ENCODE measurements around the gene XYLT1. TPM values are rescaled to one million over a fixed set of nuclear protein-coding genes. Genes with fewer than 3 reads are reported as not detected.
"Not testable (repeated sequence)": the region's sequence is repeated elsewhere in the genome, so short reads cannot be mapped to it uniquely, and the experiment has no call there.

Gene XYLT1, protein sequence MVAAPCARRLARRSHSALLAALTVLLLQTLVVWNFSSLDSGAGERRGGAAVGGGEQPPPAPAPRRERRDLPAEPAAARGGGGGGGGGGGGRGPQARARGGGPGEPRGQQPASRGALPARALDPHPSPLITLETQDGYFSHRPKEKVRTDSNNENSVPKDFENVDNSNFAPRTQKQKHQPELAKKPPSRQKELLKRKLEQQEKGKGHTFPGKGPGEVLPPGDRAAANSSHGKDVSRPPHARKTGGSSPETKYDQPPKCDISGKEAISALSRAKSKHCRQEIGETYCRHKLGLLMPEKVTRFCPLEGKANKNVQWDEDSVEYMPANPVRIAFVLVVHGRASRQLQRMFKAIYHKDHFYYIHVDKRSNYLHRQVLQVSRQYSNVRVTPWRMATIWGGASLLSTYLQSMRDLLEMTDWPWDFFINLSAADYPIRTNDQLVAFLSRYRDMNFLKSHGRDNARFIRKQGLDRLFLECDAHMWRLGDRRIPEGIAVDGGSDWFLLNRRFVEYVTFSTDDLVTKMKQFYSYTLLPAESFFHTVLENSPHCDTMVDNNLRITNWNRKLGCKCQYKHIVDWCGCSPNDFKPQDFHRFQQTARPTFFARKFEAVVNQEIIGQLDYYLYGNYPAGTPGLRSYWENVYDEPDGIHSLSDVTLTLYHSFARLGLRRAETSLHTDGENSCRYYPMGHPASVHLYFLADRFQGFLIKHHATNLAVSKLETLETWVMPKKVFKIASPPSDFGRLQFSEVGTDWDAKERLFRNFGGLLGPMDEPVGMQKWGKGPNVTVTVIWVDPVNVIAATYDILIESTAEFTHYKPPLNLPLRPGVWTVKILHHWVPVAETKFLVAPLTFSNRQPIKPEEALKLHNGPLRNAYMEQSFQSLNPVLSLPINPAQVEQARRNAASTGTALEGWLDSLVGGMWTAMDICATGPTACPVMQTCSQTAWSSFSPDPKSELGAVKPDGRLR
- total RNA-seq (2014; rRNA removed; shearing (Covaris generic)) = 7.6 and 7.8 TPM in 2 replicates

DNA sequence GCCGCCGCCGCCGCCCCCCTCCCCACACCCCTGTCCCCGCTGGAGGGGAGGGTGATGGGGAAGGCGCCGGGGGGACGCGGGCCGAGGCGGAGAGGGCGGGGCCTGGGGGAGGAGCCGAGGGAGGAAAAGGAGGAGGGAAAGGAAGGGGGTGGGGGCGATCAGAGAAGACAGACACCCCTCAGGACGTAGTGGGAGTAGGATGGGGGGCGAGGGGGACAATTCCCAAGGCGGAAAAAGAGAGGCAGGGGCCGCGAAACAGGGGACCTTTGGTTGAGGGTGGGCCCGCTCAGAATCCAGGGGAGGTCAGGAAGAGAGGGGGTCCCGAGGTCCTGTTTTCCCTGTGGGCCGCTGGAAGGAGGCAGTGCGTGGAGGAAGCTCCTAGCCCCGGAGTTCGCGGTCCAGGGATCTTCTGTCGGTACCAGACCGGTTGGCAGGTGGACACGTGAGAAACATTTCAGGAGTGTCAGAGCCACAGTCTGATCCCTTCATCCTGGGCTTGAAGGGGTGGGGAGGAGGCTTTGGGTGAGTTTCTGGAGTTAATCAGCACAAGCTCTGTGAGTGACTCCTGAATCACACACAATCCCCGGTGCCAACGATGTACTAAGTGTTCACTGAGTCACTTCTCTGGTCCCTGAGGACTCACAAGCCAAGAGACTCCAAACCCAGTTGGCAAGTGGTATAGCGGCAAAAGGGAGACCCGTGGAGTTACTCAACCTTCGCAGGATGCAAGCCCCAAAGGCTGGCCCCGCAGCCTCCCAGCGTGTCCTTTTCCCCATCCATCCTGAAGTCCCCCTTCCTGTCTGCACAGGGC lies at the start of gene XYLT1:
Gene XYLT1, minus strand, starts transcription at position 53 of the 811 bp plus-strand sequence. CDS start 164 bp downstream, outside the sequence.
- Histone ChIP-seq H3K36me3 (replicated peaks; ENCODE audit: control insufficient read depth, insufficient read depth, low read length) (no peaks in the 10 kb centered on the region), H3K4me3 (ENCODE audit: insufficient read depth, low read depth, low read length) (peak within 1 kb of the TSS; percentile 61), H3K27me3 (ENCODE audit: control insufficient read depth, insufficient read depth, low read length) (peaks cover 15% of the 10 kb centered on the region)
- peak; percentile 91 for DNase-seq

DNA sequence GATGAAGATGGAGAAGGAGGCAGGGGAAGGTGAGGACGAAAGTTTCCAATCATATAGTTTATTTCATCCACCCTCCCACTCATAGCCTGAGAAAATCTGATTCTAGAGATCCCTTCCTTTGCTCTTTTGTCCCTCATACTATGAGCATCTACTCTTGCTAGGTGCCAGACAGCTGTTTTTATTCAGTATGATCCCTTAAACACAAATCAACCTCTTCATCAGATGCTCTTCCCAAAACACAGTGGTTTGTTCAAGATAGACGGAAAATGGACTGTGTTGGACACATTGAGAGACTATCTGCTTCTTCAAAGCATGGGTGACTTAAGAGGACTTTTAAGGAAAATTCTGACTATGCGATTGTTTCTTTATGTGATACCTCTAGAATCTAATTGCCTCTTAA lies 49.4 kb upstream of the XYLT1 start:
- no peaks in the 10 kb centered on the region for H3K36me3 ChIP-seq (replicated peaks; ENCODE audit: control insufficient read depth, insufficient read depth, low read length)
- no peaks in the 10 kb centered on the region for H3K27me3 ChIP-seq (ENCODE audit: control insufficient read depth, insufficient read depth, low read length)
- DNase-seq = no peak
- H3K4me3 ChIP-seq (ENCODE audit: insufficient read depth, low read depth, low read length) = no peak overlapping the region

- no peaks in the 10 kb centered on the region for H3K27me3 ChIP-seq (ENCODE audit: control insufficient read depth, insufficient read depth, low read length)
- H3K4me3 ChIP-seq (ENCODE audit: insufficient read depth, low read depth, low read length) = no peak overlapping the region
- no peaks in the 10 kb centered on the region for H3K36me3 ChIP-seq (replicated peaks; ENCODE audit: control insufficient read depth, insufficient read depth, low read length)
- no peak for DNase-seq
Measured at GRCh38 chr16:17519101-17519955, 48.6 kb upstream of the XYLT1 start.

DNA sequence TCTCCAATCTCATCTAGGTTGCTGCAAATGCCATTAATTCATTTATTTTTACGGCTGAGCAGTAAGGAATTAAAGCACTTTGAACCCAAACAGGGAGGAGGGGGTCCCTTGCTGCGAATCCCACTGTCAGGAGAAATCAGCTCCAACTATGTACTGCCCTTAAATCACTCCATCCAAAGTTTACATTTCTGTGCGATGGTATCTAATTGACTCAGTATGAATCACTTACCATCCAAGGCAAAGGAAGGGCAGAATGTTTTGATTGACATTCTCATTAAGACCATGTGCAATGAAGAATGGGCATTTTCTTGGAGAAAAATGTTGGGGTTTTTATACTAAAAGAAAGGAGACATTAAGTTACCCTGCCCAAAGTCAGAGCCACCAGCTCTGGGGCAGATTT lies 47.7 kb upstream of the XYLT1 start:
- DNase-seq = no peak
- Histone ChIP-seq H3K4me3 (ENCODE audit: insufficient read depth, low read depth, low read length) (no peak overlapping the region), H3K36me3 (replicated peaks; ENCODE audit: control insufficient read depth, insufficient read depth, low read length) (no peaks in the 10 kb centered on the region), H3K27me3 (ENCODE audit: control insufficient read depth, insufficient read depth, low read length) (no peaks in the 10 kb centered on the region)

DNA sequence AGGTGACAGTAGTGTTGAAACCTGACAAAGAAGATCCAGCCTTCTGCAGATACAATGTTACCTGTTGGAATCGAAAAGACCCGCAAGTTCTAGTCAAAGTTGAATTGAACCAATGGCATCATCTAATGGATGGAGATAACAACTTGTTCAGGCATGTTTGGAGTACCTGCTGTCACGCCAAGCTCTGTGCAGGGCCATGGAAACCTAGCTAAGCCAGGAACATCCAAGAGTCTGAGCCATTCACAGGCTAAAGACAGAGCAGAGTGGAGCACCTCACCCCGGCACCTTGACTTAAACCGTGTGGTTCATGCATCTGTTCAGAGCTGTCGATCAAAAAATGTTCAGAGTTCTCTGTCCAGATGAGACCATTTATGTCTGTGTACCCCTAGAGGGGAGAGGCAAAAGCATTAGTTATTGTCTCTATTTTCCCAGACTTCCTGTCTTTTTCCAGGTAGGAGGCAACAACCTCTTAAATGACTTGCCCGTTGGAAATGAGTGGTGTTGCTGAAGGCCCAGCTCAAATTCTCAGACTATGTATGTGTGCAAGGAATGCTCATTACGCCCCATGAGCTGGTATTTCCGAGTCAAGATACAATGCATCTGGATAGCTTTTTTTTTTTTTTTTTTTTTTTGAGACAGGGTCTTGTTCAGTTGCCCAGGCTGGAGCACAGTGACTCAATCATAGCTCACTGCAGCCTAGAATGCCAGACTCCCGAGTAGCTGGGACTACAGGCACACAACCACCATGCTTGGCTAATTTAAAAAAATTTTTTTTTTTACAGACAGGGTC lies 44.9 kb upstream of the XYLT1 start:
- no peak for DNase-seq
- H3K36me3 ChIP-seq (replicated peaks; ENCODE audit: control insufficient read depth, insufficient read depth, low read length) = no peaks in the 10 kb centered on the region
- no peak overlapping the region for H3K4me3 ChIP-seq (ENCODE audit: insufficient read depth, low read depth, low read length)

GRCh38 chr16:17512636-17513220 lies 42.0 kb upstream of the XYLT1 start:
- Histone ChIP-seq H3K4me3 (ENCODE audit: insufficient read depth, low read depth, low read length) (no peak overlapping the region), H3K27me3 (ENCODE audit: control insufficient read depth, insufficient read depth, low read length) (no peaks in the 10 kb centered on the region), H3K36me3 (replicated peaks; ENCODE audit: control insufficient read depth, insufficient read depth, low read length) (no peaks in the 10 kb centered on the region)
- no peak for DNase-seq

More for the DNA sequence above, 44.9 kb upstream of the XYLT1 start:
- H3K27me3 ChIP-seq (ENCODE audit: control insufficient read depth, insufficient read depth, low read length) = no peaks in the 10 kb centered on the region

DNA sequence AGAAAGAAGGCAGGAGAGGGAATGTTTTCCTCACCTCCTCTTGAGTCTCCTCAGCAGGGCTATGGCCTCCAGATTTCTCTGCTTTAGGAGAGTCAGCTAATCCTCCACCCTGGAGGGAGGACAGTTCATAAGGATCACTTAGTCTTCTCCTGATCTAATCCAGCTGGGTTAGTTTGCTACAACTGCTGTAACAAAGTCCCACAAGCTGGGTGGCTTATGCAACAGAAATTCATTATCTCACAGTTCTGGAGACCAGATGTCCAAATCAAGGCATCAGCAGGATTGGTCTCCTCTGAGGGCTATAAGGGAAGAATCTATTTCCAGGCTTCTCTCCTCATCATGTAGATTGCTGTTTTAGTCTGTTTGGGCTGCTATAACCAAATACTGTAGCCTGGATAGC lies 40.6 kb upstream of the XYLT1 start:
- Histone ChIP-seq H3K4me3 (ENCODE audit: insufficient read depth, low read depth, low read length) (no peak overlapping the region), H3K36me3 (replicated peaks; ENCODE audit: control insufficient read depth, insufficient read depth, low read length) (no peaks in the 10 kb centered on the region), H3K27me3 (ENCODE audit: control insufficient read depth, insufficient read depth, low read length) (no peaks in the 10 kb centered on the region)
- no peak for DNase-seq

DNA sequence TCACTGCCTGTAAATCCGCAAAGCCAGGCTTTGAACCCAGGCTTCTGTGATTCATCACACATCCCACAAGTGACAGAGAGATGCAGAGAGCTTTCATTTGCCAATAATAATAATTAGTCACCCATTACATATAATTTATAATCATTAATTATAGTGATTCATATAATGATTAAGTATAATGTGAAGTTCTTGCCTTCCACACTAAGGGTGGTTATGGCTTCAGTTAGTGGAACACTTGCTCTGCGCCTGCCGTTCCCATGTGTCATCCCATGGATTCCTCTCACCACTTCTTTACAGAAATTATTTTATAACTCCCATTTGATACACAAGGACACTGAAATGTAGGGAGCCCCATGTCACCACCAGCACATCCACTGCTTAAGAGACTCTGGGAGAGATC lies 39.8 kb upstream of the XYLT1 start:
- H3K27me3 ChIP-seq (ENCODE audit: control insufficient read depth, insufficient read depth, low read length) = no peaks in the 10 kb centered on the region
- no peaks in the 10 kb centered on the region for H3K36me3 ChIP-seq (replicated peaks; ENCODE audit: control insufficient read depth, insufficient read depth, low read length)
- H3K4me3 ChIP-seq (ENCODE audit: insufficient read depth, low read depth, low read length) = no peak overlapping the region
- DNase-seq = no peak

DNA sequence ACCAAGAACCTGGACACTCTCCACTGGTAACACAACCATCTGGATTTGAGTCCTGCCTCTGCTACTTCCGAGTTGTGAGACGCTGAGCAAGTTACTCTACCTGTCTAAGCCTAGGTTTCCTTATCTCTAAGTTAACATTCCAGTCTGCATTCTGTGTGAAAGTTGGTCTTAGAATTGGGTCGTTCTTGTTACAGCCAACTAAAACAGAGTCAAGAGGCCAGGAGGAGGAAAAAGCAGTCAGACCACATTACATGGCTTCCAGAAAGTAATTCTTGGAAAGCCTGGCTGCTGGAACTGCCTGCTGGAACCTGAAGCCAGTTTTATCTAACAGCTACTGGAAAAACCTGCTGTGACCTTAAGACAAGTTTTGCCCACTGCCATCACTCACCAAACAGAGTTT lies 38.4 kb upstream of the XYLT1 start:
- no peaks in the 10 kb centered on the region for H3K36me3 ChIP-seq (replicated peaks; ENCODE audit: control insufficient read depth, insufficient read depth, low read length)
- no peak overlapping the region for H3K4me3 ChIP-seq (ENCODE audit: insufficient read depth, low read depth, low read length)
- H3K27me3 ChIP-seq (ENCODE audit: control insufficient read depth, insufficient read depth, low read length) = no peaks in the 10 kb centered on the region
- DNase-seq = no peak

DNA sequence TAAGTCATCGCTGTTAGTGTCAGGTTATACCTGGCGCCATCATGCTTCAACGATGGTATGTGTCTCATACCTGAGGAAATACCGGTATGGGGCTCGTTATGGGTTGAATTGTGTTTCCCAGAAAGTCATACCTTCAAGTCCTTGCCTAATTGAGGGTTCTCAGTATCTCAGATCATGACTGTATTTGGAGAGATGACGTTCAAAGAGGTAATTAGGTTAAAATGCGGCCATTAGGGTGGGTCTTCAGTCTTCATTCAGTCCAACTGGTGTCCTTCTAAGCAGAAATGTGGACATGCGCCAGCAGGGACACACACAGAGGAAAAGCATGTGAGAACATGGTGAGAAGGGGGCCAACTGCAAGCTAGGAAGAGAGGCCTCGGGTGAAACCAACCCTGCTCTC lies 37.5 kb upstream of the XYLT1 start:
- Histone ChIP-seq H3K4me3 (ENCODE audit: insufficient read depth, low read depth, low read length) (no peak overlapping the region), H3K36me3 (replicated peaks; ENCODE audit: control insufficient read depth, insufficient read depth, low read length) (no peaks in the 10 kb centered on the region), H3K27me3 (ENCODE audit: control insufficient read depth, insufficient read depth, low read length) (no peaks in the 10 kb centered on the region)
- no peak for DNase-seq

DNA sequence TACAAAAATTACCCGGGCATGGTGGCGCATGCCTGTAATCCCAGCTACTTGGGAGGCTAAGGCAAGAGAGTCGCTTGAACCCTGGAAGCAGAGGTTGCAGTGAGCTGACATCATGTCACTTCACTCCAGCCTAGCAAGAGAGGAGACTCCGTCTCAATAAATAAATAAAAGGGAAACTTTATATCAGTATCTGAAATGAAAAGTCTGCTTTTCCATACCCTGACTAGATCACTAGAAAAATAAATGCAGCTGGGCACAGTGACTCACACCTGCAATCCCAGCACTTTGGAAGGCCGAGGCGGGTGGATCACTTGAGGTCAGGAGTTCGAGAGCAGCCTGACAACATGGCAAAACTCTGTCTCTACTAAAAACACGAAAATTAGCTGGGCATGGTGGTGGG lies 36.8 kb upstream of the XYLT1 start:
- H3K27me3 ChIP-seq (ENCODE audit: control insufficient read depth, insufficient read depth, low read length); H3K4me3 ChIP-seq (ENCODE audit: insufficient read depth, low read depth, low read length); H3K36me3 ChIP-seq (replicated peaks; ENCODE audit: control insufficient read depth, insufficient read depth, low read length); DNase-seq: not testable (repeated sequence)

DNA sequence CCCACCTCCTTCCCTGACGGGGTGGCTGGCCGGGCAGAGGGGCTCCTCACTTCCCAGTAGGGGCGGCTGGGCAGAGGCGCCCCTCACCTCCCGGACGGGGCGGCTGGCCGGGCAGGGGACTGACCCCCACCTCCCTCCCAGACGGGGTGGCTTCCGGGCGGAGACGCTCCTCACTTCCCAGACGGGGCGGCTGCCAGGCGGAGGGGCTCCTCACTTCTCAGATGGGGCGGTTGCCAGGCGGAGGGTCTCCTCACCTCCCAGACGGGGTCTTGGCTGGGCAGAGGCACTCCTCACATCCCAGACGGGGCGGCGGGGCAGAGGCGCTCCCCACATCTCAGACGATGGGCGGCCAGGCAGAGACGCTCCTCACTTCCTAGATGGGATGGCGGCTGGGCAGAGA lies 35.1 kb upstream of the XYLT1 start:
- not testable (repeated sequence) for DNase-seq; H3K4me3 ChIP-seq (ENCODE audit: insufficient read depth, low read depth, low read length); H3K27me3 ChIP-seq (ENCODE audit: control insufficient read depth, insufficient read depth, low read length); H3K36me3 ChIP-seq (replicated peaks; ENCODE audit: control insufficient read depth, insufficient read depth, low read length)

- no peak for DNase-seq
- no peaks in the 10 kb centered on the region for H3K36me3 ChIP-seq (replicated peaks; ENCODE audit: control insufficient read depth, insufficient read depth, low read length)
- no peak overlapping the region for H3K4me3 ChIP-seq (ENCODE audit: insufficient read depth, low read depth, low read length)
- no peaks in the 10 kb centered on the region for H3K27me3 ChIP-seq (ENCODE audit: control insufficient read depth, insufficient read depth, low read length)
Measured at GRCh38 chr16:17504050-17504449, 33.3 kb upstream of the XYLT1 start.
